HCT116 (cell line): Measurements from ENCODE around the gene RFPL1.

Experiments used
- CTCF ChIP-seq, 3 experiments: fragments of 200-600 bp in 1 of 3; sonication (generic) in 1 of 3; IDR thresholded peaks in 2 of 3; conservative IDR thresholded peaks in 1 of 3; 2 replicates each; pipeline ENCODE4 v1.5.1; 2012 to 2017; ENCODE audit warnings: low read depth in 2 of 3, low read length in 2 of 3, antibody characterized with exemption in 1 of 3, borderline replicate concordance in 1 of 3, control low read depth in 1 of 3, mild to moderate bottlenecking in 1 of 3, mixed read lengths in 1 of 3, mixed run types in 1 of 3, moderate library complexity in 1 of 3; ENCODE audit not compliant: insufficient read depth in 1 of 3
- MAX ChIP-seq: IDR thresholded peaks from 2 replicates; pipeline ENCODE4 v1.6.1; 2012
- POLR2AphosphoS5 ChIP-seq: IDR thresholded peaks from 2 replicates; pipeline ENCODE4 v1.6.1; 2011; ENCODE audit warnings: mild to moderate bottlenecking, low read depth, low read length, moderate library complexity
- RAD21 ChIP-seq: IDR thresholded peaks from 2 replicates; pipeline ENCODE4 v1.6.1; 2012; ENCODE audit warnings: low read depth, mild to moderate bottlenecking
- SIN3A ChIP-seq: IDR thresholded peaks from 2 replicates; pipeline ENCODE4 v1.6.1; 2012; ENCODE audit warnings: low read depth
- TCF7L2 ChIP-seq: IDR thresholded peaks from 2 replicates; pipeline ENCODE4 v1.7.0; 2011; ENCODE audit warnings: borderline replicate concordance, inconsistent platforms; ENCODE audit not compliant: insufficient read depth, insufficient read length; ENCODE audit errors: extremely low read depth
- YY1 ChIP-seq: IDR thresholded peaks from 2 replicates; pipeline ENCODE4 v1.6.1; 2011; ENCODE audit warnings: low read length, low read depth, moderate library complexity, mild to moderate bottlenecking; ENCODE audit not compliant: insufficient replicate concordance; ENCODE audit errors: extremely low read depth
- ZNF274 ChIP-seq: fragments of 200-500 bp; sonication (Bioruptor generic); IDR thresholded peaks from 2 replicates; pipeline ENCODE4 v1.6.1; 2014; ENCODE audit warnings: mild to moderate bottlenecking, low read depth, low read length, inconsistent platforms

DNA sequence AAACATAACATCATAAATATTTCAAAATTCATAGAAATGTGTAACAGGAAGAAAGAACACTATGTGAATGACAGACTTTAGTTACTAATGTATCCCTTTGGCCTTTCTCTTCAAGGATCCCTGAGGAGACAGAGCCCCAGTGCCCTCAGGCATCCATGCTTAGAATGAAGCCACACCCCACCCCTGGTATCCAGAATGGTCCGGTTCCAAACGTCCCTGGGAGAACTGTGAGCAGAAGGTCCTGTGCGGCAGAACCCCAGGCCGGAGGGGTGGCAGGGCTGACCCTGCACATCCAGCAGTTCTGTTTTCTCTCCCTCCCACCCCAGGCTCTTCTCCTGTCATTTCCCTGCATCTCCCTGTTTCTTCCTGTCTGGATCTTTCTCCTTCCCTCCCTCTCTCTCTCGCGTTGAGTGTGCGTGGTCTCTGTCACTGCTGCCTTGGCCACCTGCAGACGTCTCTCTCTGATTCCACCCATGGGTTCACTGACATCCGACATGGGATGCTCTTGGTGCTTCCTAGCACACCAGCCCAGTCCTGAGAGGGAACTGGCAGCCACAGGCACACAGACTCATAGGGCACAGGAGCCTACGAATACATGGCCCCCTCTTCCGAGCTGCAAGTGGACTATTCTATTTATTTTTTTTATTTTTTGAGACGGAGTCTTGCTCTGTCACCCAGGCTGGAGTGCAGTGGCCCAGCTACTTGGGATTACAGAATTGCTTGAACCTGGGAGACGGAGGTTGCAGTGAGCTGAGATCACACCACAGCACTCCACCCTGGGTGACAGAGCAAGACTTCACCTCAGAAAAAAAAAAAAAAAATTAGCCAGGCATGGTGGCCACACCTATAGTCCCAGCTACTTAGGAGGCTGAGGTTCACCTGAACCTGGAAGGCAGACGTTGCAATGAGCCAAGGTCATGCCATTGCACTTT is 5.7 kb downstream of the RFPL1 start:
- TF ChIP-seq POLR2AphosphoS5, result no peak
- TF ChIP-seq CTCF (IDR thresholded peaks at IDR 0.05 in 2 of 3, conservative IDR thresholded peaks at IDR 0.05 in 1 of 3; ENCODE audit: borderline replicate concordance in 1 of 3, insufficient read depth in 1 of 3, low read depth in 2 of 3, low read length in 2 of 3), result no peak
- TF ChIP-seq ZNF274, result no peak
- TF ChIP-seq TCF7L2, result no peak
- TF ChIP-seq YY1, result no peak
- TF ChIP-seq SIN3A, result no peak
- TF ChIP-seq RAD21, result no peak
- TF ChIP-seq MAX, result no peak
